Fibroblast of lung (primary cell): ENCODE data around the gene RHBDD3.

Source experiments
- EZH2 ChIP-seq: IDR thresholded peaks from 2 replicates; pipeline ENCODE4 v1.5.1; 2012; ENCODE audit warnings: low read length, control low read depth, mild to moderate bottlenecking; ENCODE audit errors: missing control alignments
- TF ChIP-seq, protein P1 (sequence below), 2 donors: IDR thresholded peaks in 1 of 2; conservative IDR thresholded peaks in 1 of 2; 1 replicate in 1 of 2; 2 replicates in 1 of 2; pipeline ENCODE4 v1.5.1; 2011 to 2012; ENCODE audit warnings: low read length in 2 of 2, control low read depth in 1 of 2, inconsistent platforms in 1 of 2, low read depth in 1 of 2, mild to moderate bottlenecking in 1 of 2

DNA sequence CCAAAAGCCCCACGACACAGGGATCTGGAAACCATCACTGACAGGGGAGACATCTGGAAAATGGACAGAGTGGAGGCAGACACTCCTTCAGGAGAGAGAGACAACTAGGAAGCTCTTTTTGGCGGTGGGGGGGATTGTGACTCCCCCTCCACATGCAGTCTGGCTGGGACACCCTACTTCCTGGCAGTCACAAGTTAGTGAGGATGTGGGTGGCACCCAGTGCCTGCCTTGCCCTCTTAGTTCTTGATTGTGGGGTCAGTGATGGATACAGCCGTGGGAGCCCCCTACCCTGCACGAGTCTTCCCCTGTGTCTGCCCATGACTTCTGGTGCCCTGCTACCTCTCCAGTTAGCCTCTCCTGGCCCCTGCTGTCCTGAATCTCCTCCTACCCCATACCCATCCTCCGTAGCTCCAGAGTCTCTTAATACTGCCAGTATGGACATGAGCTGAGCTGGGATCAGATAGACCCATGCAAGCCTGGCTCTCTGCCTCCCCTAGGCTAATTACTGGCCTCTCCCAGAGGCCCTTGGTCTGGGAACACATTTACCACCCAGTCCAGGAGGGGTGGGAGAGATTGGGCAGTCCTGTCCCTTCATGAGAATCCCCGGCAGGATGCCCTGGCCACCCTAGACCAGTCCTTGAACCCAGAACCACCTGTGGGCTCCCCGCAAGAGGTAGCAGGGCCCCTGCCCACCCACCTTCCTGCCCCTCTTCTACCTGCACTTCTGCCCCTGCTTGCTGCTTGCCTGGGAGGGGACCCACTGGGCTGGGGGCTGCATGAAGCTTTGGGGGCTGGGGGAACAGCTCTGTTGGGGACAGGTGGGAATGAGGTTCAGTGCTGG is 22.8 kb downstream of the RHBDD3 start:
- TF ChIP-seq, protein P1, sequence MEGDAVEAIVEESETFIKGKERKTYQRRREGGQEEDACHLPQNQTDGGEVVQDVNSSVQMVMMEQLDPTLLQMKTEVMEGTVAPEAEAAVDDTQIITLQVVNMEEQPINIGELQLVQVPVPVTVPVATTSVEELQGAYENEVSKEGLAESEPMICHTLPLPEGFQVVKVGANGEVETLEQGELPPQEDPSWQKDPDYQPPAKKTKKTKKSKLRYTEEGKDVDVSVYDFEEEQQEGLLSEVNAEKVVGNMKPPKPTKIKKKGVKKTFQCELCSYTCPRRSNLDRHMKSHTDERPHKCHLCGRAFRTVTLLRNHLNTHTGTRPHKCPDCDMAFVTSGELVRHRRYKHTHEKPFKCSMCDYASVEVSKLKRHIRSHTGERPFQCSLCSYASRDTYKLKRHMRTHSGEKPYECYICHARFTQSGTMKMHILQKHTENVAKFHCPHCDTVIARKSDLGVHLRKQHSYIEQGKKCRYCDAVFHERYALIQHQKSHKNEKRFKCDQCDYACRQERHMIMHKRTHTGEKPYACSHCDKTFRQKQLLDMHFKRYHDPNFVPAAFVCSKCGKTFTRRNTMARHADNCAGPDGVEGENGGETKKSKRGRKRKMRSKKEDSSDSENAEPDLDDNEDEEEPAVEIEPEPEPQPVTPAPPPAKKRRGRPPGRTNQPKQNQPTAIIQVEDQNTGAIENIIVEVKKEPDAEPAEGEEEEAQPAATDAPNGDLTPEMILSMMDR (conservative IDR thresholded peaks at IDR 0.05 in 1 of 2, IDR thresholded peaks at IDR 0.05 in 1 of 2; ENCODE audit: low read depth in 1 of 2, low read length in 2 of 2): no peak
- no peak for TF ChIP-seq EZH2
